Activated CD8-positive, alpha-beta T cell treated with anti-CD3 and anti-CD28 coated beads for 36 hours (primary cell): Measurements from ENCODE around the gene FBLN1. TPM values are rescaled to one million over a fixed set of nuclear protein-coding genes. Genes with fewer than 3 reads are reported as not detected.
A peak's percentile ranks its signal among the peaks of the same experiment; 100 is the strongest.

Source experiments
- ATAC-seq: fragments of 200-7000 bp; cut with Tn5 transposase; one replicate; pipeline ENCODE4 v1.10.0; 2021; ENCODE audit warnings: mild to moderate bottlenecking, moderate library complexity
- CTCF ChIA-PET: fragments of 350-600 bp; sonication (Branson Sonifier 250); formaldehyde crosslinking; loops from one replicate; lab custom pipeline; 2021; ENCODE audit warnings: antibody characterized with exemption; lab: Charles Lee
- POLR2A ChIA-PET: fragments of 350-600 bp; sonication (Branson Sonifier 250); formaldehyde crosslinking; loops from one replicate; lab custom pipeline; 2021; ENCODE audit warnings: antibody characterized with exemption; lab: Charles Lee
- DNase-seq: peaks from one replicate; pipeline ENCODE4 v3.0.0-alpha.2; 2020
- H3K27ac Mint-ChIP-seq: one replicate; pipeline ENCODE4 v1.8.0; 2021; ENCODE audit warnings: mild to moderate bottlenecking, mixed read lengths
- H3K27me3 Mint-ChIP-seq: one replicate; pipeline ENCODE4 v1.8.0; 2021; ENCODE audit warnings: mixed read lengths
- H3K36me3 Mint-ChIP-seq: one replicate; pipeline ENCODE4 v1.8.0; 2021; ENCODE audit warnings: low read depth, mixed read lengths
- H3K4me1 Mint-ChIP-seq: one replicate; pipeline ENCODE4 v1.8.0; 2021; ENCODE audit warnings: low read depth, mixed read lengths
- H3K4me3 Mint-ChIP-seq: one replicate; pipeline ENCODE4 v1.8.0; 2021; ENCODE audit warnings: mild to moderate bottlenecking, moderate library complexity, mixed read lengths
- H3K9me3 Mint-ChIP-seq: one replicate; pipeline ENCODE4 v1.8.0; 2021; ENCODE audit warnings: mixed read lengths
- intact Hi-C: fragments of 100-400 bp; cut with micrococcal nuclease; formaldehyde crosslinking; loops from one replicate; pipeline ENCODE4 v1.10.0; 2022
- total RNA-seq, 2 experiments: library from RNA; stranded (reverse); gene quantifications; one replicate each; pipeline ENCODE4 v1.2.3, GENCODE V29; 2021
- TF ChIP-seq, protein P1 (sequence below): fragments of 200-600 bp; IDR thresholded peaks from one replicate; pipeline ENCODE4 v1.8.0; 2022; ENCODE audit warnings: antibody characterized with exemption, mild to moderate bottlenecking

The FBLN1 gene
- total RNA-seq, 2 experiments from 2014 or later: 0.56 TPM; not detected in 1

DNA sequence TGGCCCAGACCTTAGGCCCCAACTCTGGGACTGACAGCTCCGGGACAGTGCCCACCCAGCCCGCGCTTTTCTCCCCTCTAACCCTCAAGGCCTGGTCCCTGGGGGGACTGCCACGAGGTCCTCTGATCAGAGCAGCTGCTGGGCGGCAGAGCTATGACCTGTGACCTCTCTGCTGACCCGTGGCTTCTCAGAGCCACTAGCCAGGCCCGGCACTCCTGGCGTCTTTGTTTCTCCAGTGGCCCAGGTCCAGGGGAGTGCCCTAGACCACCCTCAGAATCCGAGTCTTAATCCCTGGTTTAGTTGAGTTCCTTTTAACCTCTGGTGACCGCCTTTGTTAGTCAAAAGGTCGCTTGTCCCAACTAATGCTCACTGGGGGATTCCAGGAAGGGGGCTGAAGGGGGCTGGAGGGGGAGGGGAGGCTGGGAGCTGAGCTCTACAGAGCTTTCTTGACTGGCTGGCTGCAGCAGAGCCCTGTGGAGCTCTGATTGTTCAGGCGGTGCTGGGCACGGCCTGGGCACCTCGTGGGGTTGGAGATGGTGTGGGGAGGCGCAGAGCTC, 1.2 kb downstream of the FBLN1 start:
- ChIA-PET CTCF (interaction anchor here (1.0 kb wide), 1 partner anchor 50 kb away, joined by 4 read pairs; no protein-coding TSS in a partner anchor), POLR2A (no interaction called here)
- Mint-ChIP-seq H3K4me1 (peaks cover 5% of the 10 kb centered on the region), H3K27ac (no peak overlapping the region), H3K9me3 (no peaks in the 10 kb centered on the region), H3K4me3 (no peak overlapping the region), H3K27me3 (peaks cover 48% of the 10 kb centered on the region), H3K36me3 (no peaks in the 10 kb centered on the region)
- TF ChIP-seq, protein P1, sequence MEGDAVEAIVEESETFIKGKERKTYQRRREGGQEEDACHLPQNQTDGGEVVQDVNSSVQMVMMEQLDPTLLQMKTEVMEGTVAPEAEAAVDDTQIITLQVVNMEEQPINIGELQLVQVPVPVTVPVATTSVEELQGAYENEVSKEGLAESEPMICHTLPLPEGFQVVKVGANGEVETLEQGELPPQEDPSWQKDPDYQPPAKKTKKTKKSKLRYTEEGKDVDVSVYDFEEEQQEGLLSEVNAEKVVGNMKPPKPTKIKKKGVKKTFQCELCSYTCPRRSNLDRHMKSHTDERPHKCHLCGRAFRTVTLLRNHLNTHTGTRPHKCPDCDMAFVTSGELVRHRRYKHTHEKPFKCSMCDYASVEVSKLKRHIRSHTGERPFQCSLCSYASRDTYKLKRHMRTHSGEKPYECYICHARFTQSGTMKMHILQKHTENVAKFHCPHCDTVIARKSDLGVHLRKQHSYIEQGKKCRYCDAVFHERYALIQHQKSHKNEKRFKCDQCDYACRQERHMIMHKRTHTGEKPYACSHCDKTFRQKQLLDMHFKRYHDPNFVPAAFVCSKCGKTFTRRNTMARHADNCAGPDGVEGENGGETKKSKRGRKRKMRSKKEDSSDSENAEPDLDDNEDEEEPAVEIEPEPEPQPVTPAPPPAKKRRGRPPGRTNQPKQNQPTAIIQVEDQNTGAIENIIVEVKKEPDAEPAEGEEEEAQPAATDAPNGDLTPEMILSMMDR: no peak
- ATAC-seq: peak; percentile 50
- DNase-seq: no peak
- intact Hi-C loops: no loop called here

DNA sequence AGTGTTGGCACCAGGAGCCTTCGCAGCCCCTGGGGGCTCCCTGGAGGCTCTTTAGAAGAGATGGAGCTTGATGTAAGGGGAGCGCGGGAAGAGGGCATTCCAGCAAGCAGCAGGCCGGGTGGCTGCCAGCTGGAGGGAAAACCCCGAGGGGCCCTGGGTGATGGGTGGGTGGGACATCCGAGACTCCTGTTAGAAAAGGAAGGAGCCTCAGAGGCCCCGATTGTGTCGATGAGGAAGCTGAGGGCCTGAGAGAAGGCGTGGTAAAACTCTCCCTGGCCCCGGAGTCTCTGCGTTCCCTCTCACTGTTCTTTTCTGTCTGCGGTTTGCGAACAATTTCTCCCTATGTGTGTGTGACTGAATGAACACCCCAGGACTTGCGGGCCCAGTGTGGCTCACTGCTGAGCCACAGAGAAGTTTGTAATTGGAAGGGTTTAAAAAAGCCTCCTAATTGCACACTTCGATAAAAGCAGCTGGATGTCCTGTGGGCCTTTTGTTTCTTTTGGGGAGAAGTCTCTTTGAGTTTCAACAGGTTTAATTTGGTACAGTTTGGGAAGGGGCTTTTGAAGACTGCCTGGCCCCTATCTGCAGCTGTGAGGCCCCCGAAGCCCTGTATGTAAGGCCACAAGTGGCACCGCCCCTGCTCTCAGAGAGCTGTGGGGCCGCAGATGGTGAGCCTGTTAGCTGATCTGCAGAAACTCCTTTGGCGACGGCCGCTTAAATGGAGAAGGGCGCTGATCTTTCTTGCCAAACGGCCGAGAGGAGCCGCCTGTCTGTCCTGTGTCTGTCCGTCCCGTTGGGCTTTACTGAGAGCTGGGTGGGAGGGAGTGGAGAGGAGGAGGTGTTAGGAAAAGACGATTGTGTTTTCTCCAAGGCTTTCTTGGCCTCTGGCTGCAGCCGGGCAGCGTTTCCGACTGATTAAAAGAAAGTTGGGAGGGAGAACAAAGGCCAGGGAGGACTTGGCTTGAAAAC, 2.0 kb downstream of the FBLN1 start:
- Mint-ChIP-seq H3K4me1 (peaks cover 5% of the 10 kb centered on the region), H3K27ac (no peak overlapping the region), H3K4me3 (no peak overlapping the region), H3K27me3 (peaks cover 49% of the 10 kb centered on the region), H3K9me3 (no peaks in the 10 kb centered on the region), H3K36me3 (no peaks in the 10 kb centered on the region)
- ATAC-seq: peak; percentile 71
- TF ChIP-seq, protein P1: no peak
- POLR2A ChIA-PET: no interaction called here
- peak; percentile 38 for DNase-seq
- intact Hi-C loops: no loop called here
- CTCF ChIA-PET: no interaction called here

DNA sequence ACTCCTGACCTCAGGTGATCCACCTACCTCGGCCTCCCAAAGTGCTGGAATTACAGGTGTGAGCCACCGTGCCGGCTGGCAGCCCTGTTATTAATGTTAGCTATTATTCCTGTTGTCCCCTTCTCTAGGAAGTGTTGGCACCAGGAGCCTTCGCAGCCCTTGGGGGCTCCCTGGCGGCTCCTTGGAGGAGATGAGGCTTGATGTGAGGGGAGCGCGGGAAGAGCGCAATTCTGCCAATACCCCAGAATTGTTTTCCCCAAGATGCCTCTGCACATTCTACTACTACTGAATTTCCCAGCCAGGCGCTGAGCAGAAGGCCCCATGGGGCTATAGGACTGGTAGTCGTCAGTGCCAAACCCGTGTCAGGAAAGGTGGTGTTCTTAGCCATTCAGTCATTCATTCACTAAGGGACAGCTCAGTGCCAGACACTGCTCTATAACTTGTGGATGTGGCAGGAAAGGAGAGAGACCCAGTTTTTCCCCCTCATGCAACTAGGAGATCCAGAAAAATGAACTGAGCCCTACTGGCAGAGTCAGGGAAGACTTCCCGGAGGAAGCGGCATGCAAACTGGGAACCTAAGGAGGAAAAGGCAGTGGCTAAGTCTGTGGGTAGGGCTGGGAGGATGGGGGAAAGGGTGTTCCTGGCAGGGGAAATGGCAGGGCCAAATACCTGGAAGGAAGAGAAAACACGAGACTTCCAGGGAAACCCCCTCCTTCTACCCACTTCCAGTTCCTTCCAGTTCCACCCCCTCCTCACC, 3.5 kb downstream of the FBLN1 start:
- Mint-ChIP-seq H3K27ac (no peak overlapping the region), H3K4me3 (no peak overlapping the region), H3K4me1 (peaks cover 5% of the 10 kb centered on the region), H3K9me3 (no peaks in the 10 kb centered on the region), H3K36me3 (no peaks in the 10 kb centered on the region), H3K27me3 (peaks cover 38% of the 10 kb centered on the region)
- DNase-seq (no peak), ATAC-seq (no peak)
- intact Hi-C loops: no loop called here
- TF ChIP-seq, protein P1: no peak
- CTCF ChIA-PET: no interaction called here
- POLR2A ChIA-PET: no interaction called here

DNA sequence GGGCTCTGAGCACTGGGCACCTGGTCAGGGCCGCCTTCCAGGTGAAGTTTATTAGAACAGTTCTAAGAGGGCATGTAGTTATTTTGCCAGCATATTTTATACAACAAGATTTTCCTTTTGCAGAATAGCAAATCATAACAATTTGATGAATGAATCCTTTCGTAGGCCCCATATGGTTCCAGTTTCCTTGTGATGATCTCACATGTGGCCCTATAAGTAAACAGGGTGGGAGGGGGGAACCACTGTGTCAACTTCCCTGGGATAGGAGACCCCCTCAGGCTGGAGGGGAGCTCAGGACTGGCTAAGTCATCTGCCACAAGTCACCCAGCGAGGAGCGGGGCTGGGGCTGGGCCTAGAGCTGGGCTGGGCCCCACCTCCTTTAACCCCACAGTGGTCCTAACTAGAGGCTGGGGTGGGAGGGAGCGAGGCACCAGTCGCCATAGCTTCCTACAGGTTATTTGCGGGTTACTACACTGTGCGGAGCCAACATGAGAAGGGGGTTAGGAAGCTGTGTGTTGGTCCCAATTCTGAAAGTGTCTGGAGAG, 4.2 kb downstream of the FBLN1 start:
- Mint-ChIP-seq H3K9me3 (no peaks in the 10 kb centered on the region), H3K36me3 (no peaks in the 10 kb centered on the region), H3K4me1 (peaks cover 5% of the 10 kb centered on the region), H3K4me3 (no peak overlapping the region), H3K27me3 (peaks cover 34% of the 10 kb centered on the region), H3K27ac (no peak overlapping the region)
- intact Hi-C loops: no loop called here
- DNase-seq: no peak
- POLR2A ChIA-PET: no interaction called here
- CTCF ChIA-PET: no interaction called here
- TF ChIP-seq, protein P1: no peak
- ATAC-seq: no peak
